Left kidney (tissue), 2 donors: ENCODE data around the gene STRN3. TPM values are rescaled to one million over a fixed set of nuclear protein-coding genes. Genes with fewer than 3 reads are reported as not detected.

Experiments used
- DNase-seq: peaks from one replicate; pipeline ENCODE4 v3.0.0-alpha.2; 2013
- polyA plus RNA-seq: library from polyadenylated mRNA; unstranded; fragments of 120-200 nt; gene quantifications from one replicate; pipeline ENCODE4 v1.2.1, GENCODE V29; 2013; ENCODE audit not compliant: insufficient read length

The STRN3 gene
- polyA plus RNA-seq, 1 donor: 59.5 TPM

GRCh38 chr14:31003284-31003683, 22.9 kb downstream of the STRN3 start:
- no peak for DNase-seq

DNA sequence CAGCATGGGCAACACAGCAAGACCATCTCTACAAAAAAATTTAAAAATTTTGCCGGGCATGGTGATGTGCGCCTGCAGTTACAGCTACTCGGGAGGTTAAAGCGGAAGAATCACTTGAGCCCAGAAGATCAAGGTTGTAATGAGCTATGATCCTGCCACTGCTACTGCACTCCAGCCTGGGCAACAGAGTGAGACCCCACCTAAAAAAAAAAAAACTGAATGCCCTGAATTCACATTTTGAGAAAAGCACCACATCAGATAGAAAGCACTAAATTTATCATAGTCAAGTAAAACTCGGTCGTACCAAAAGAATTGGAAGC, 24.9 kb downstream of the STRN3 start:
- DNase-seq: no peak

- no peak for DNase-seq
These were observed 25.4 kb downstream of the STRN3 start for GRCh38 chr14:31000629-31001338.

DNA sequence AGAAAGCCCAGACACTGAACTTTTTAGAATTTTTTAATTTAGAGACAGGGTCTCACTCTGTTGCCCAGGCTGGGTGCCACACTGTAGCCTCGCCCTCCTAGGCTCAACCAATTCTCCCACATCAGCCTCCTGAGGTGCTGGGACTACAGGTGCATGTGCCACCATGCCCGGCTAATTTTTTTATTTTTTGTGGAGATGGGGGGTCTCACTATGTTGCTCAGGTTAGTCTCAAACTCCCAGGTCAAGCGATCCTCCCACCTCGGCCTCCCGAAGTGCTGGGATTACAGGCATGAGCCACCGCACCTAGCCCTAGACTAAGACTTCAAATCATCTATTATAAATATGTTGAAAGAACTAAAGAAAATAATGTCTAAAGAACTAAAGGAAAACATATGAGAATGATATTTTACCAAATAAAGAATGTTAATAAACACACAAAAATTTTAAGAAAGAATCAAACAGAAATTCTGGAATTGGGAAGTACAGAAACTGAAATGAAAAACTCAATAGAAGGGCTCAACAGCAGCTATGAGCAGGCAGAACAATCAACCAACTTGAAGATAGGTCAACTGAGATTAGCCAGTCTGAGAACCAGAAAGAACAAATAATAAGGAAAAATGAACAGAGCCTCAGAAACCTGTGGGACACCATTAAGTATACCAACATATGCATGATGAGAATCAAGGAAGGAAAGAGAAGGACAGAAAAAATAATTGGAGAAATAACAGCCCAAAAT, 27.0 kb downstream of the STRN3 start:
- DNase-seq: no peak

- DNase-seq: no peak
These were observed 28.0 kb downstream of the STRN3 start for GRCh38 chr14:30998100-30998706.

DNA sequence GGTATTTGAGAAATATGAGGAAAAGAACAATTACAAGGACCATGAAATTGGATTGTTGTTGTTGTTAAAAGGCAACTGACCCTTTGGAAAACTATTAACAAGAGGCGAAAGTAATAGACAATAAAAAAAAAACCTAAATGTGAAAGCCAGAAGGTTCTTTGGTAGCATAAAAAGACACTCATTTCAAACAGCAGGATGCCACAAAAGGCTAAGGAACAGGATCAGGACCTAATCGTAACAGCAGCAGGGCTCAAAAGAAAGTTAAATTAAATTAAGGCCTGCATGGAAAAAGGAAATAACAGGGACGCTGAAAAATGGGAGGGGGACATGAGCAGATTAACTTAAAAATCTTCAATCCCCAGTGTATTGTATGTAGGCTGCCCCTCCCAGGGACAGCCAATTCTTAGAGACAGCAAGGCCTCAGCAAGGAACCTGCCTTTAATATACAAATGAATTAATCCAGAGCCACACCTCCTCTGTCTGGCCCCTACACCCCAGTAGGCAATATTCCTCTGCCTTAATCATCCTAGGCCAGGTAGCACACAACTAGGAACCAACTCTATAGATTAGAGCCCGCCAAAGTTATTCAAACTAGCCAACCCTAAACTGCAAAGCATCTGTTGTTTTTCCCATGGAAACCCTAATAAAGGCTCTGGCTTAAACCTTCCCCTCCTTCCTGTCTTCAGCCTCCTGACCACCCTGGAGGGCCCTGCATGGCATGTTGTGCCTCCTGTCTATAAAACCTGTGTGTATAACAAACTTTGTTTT, 29.1 kb downstream of the STRN3 start:
- no peak for DNase-seq

- DNase-seq: no peak
These were observed 30.5 kb downstream of the STRN3 start for GRCh38 chr14:30995689-30996088.

DNA sequence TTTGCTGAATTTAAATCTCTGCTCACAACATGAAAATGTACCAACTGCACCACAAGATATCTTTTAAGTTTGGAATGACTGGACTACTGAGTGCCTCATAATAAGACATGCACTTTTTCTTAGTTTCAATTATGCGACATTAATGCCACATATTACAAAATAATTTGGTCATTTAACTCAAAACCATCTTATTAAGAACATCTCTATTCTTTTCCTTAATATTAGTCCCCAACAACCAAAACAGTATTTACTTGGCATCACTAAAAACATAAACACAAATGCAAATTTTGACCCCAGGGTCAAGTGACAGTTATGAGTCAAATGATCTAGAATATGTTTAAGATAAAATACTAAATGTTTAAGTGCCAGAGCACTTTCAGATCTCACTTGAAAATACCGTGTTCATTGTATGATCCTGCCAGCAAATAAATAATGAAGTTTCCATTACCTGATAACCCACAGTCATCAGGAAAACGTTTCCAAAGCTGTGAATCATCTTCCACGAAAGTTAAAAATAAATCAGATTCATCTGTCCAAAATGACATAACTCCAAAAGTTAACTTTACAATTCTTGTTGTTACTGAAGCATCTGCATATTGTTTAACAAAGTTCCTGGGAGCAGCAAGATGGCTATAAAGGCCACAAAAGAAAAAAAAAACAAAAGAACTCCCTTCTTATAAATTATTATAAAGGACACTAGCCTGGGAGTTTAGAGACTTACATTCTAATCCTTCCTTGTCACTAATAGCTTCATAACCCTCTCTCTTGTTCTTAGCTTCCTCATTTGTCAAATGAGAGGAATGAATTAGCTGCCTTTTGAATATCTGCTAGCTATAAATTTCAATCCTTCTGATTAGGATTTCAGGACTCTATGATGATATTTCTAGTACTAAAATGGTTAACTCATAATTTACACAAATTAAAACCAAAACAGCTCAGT, 31.2 kb downstream of the STRN3 start:
- no peak for DNase-seq

DNA sequence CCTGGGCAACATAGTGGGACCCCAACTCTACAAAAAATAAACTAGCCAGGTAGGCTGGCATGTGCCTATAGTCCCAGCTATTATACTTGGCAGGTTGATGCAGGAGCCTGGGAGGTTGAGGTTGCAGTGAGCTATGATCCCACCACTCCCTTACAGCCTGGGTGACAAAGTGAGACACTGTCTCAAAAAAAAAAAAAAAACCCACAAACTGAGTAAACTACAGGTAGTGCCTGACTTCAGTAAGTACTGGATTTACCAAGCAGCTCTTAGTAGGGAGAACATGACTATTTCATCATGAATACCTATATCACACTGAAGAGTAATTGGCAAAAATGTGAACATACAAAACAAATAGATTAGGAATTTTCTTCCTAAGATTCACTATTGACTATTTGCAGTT, 33.1 kb downstream of the STRN3 start:
- DNase-seq: no peak

- DNase-seq: no peak
These were observed 34.8 kb downstream of the STRN3 start for GRCh38 chr14:30991408-30991807.

GRCh38 chr14:30990770-30991169, 35.4 kb downstream of the STRN3 start:
- no peak for DNase-seq

- DNase-seq: no peak
These were observed 37.7 kb downstream of the STRN3 start for GRCh38 chr14:30988509-30988908.

- DNase-seq: no peak
These were observed 40.4 kb downstream of the STRN3 start for GRCh38 chr14:30985796-30986195.

- DNase-seq: no peak
These were observed 42.3 kb downstream of the STRN3 start for GRCh38 chr14:30983858-30984257.

- no peak for DNase-seq
These were observed 43.6 kb downstream of the STRN3 start for GRCh38 chr14:30982533-30982932.

DNA sequence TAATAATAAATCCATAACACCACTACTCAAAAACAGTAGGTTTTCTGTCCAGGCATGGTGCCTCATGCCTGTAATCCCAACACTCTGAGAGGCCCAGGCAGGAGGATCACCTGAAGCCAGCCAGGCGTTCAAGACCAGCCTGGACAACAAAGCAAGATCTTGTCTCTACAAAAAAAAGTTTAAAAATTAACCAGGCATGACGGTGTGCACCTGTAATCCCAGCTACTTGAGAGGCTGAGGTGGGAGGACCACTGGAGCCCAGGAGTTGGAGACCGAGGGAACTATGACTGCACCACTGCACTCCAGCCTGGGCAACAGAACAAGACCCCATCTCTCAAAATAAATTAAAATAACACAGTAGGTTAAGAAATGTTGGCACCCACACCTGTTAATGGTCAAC, 45.2 kb downstream of the STRN3 start:
- no peak for DNase-seq

DNA sequence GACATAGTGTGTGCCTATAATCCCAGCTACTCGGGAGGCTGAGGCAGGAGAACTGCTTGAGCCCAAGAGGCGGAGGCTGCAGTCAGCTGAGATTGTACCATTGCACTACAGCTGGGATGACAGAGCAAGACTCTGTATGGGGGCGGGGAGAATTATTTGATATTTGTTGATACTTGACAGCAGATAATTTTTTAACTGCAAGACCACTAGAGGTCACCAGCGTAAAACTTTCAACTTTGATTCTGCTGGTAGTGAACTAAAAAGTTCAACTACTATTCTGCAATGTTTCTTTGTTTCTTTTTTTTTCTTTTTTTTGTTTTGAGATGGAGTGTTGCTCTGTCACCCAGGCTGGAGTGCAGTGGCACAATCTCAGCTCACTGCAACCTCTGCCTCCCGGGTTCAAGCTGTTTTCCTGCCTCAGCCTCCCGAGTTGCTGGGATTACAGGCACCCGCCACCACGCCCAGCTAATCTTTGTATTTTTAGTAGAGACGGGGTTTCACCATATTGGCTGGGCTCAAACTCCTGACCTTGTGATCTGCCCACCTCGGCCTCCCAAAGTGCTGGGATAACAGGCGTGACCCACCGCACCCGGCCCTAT, 46.0 kb downstream of the STRN3 start:
- DNase-seq: peak; percentile 43

- DNase-seq: no peak
These were observed 48.4 kb downstream of the STRN3 start for GRCh38 chr14:30977752-30978151.

- no peak for DNase-seq
These were observed 51.6 kb downstream of the STRN3 start for GRCh38 chr14:30974628-30975027.

DNA sequence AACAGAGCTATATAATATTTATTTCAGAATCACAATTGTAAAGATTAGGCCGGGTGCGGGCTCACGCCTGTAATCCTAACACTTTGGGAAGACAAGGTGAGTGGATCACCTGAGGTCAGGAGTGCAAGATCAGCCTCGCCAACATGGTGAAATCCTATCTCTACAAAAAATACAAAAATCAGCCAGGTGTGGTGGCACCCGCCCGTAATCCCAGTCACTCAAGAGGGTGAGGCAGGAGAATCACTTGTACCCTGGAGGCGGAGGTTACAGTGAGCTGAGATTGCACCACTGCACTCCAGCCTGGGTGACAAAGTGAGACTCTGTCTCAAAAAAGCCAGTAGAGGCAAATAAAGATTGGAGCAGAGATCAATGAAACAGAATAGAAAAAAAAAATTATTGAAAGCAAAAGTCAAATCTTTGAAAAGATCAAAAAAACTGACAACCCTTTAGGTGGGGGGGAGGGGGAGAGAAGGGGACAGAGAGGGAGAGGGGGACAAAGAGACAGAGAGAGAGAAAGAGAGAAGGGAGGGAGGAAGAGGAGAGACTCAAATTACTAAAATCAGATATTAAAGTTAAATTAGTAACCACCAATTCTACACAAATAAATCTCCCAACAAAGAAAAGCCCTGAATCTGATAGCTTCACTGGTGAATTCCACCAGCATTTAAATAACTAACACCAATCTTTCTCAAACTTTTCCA, 53.1 kb downstream of the STRN3 start:
- DNase-seq: no peak
